Fibroblast of skin of abdomen (primary cell): Measurements from ENCODE around the gene USP53.
"Not testable (repeated sequence)": the region's sequence is repeated elsewhere in the genome, so short reads cannot be mapped to it uniquely, and the experiment has no call there.

Source experiments
- DNase-seq: peaks from one replicate; pipeline ENCODE4 v3.0.0-alpha.2; 2013

USP53 gene

GRCh38 chr4:119229908-119230687, 17.6 kb downstream of the USP53 start:
- no peak for DNase-seq

GRCh38 chr4:119231491-119231890, 19.0 kb downstream of the USP53 start:
- DNase-seq: no peak

DNA sequence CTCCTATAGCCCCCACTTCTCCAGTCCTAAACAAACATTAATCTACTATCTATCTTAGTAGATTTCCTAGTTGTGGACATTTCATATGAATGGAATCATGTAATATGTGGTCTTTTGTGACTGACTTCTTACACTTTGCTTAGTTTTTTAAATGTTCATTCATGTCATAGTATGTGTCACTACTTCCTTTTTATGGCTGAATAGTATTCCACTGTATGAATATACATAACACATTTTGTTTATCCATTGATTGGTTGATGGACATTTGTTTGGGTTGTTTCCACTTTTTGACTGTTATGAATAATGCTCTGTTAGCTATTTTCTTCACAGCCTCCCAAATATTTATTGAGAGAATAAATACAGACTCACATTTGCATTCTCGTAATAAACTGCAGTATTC, 19.8 kb downstream of the USP53 start:
- no peak for DNase-seq

- no peak for DNase-seq
Observed at GRCh38 chr4:119233191-119233590, 20.7 kb downstream of the USP53 start.

DNA sequence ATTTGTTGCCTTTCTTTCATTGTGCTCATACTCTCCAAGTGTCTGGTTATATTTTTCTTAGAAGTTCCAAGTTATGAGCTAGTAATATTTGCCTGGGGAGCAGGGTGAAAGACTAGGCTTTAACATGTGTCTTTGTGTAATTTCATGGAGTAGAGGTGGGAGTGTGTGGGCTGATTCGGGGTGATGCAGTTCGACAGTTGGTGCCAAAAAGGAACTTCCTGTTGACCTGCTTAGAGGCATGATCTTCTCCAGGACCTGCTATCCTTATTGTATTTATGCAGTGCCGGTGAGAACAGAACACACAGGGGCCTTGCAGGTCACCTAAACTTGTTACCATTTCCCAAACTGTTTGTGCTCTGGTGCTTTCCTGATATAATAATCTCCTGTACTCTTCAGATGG, 21.2 kb downstream of the USP53 start:
- DNase-seq: no peak

- DNase-seq: no peak
Observed at GRCh38 chr4:119237201-119237600, 24.7 kb downstream of the USP53 start.

DNA sequence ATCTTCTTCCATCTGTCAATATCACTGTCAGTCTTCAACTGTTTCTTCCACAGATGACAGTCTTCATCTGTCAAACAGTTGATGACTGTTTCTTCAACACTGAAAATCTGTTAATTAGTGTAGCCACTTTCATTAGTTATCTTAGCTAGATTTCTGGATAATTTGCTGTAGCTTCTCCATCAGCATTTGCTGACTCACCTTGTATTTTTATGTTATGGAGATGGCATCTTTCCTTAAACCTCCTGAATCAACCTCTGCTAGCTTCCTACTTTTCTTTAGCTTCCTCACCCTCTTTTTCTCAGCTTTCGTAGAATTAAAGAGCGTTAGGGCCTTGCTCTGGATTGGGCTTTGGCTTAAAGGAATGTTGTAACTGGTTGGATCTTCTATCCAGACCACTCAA, 25.1 kb downstream of the USP53 start:
- no peak for DNase-seq

- DNase-seq: no peak
Observed at GRCh38 chr4:119238068-119238722, 25.7 kb downstream of the USP53 start.

DNA sequence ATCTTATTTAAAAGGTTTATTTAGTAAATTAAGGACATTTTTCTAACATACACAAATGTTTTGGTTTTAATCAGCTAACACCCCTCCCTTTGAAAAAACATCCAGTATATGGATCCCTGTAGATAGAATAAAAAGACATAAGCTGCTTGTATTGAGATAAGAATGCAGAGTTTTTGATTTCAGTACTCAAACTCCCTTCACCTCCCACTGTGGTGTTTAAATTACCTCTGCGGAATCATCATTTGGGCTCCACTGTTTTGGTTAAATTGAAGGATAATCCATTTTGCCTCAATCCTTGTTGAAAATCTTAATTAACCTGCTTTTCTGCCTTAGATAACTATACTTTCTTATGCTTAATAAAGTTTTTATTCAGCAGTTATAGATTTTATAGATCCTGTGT, 27.6 kb downstream of the USP53 start:
- DNase-seq: no peak

DNA sequence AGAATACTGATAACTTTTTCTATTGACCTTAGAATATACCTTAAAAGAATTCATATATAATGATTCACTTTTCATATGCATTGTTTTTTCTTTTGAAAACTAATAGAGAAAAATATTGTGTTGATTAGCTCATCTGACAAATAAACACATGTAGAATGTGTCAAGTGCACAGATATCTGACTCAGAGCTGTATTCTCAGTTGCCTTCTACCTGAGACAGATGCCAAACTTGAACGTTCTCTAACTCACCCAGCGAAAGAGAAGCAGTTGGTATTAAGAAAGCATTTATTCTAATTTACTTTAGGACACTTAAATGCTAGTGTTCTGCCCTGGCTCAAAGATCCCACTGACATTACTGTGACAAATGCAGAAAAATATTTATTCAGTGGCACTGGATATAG, 28.1 kb downstream of the USP53 start:
- no peak for DNase-seq

DNA sequence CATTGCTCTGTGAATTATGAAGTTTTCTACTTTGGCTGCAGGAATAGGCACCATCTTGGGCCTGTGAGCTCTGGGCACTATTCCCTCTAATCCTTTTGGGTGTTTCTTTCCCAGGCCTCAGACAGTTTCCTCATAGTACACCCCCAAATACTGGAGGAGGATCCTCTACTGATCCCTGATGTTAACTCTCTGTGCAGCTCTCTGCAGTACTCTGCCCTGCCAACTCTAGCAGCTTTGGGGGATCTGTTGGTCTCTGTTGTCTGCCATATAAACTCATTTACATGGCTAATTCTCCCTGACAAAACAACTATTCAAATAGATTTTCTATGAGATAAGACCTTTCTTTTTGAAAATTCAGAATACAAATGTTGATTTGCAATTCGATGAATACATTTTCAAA, 29.9 kb downstream of the USP53 start:
- no peak for DNase-seq

DNA sequence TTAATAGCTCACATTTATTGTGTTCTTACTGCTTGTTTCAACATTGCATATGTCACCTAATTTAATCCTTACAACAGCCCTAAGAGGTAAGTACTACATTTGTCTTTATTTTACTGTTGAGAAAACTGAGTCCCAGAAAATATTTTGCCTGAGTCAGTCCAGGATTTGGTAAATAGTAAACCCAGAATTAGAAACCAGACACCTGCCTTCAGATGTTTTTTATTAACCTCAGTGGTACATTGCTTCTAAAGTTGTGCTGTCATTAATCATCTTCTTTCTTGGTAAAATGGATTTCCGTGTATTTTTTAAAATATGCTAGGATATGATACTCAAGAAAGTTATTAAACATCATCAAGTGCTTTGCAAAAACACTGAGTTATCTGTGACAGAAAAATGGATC, 31.4 kb downstream of the USP53 start:
- DNase-seq: no peak

- no peak for DNase-seq
Observed at GRCh38 chr4:119244344-119244743, 31.8 kb downstream of the USP53 start.

DNA sequence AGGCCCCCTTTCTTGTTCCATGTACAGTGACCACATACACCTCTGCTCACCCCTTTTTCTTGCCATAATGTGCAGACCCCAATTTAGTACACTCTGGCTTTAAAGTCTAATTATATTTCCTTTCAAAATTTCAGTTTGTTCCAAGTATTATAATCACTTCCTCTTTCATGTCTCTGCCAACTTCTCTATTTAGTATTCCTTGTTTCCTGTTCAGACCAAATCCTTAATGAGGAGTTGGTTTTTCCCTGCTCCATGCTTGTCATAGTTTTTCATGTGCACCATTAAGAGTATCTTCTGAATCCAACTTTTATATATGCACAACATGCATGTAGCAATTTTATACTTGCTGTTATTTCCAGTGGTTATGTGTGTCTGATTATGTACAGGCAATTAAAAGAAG, 32.3 kb downstream of the USP53 start:
- no peak for DNase-seq

DNA sequence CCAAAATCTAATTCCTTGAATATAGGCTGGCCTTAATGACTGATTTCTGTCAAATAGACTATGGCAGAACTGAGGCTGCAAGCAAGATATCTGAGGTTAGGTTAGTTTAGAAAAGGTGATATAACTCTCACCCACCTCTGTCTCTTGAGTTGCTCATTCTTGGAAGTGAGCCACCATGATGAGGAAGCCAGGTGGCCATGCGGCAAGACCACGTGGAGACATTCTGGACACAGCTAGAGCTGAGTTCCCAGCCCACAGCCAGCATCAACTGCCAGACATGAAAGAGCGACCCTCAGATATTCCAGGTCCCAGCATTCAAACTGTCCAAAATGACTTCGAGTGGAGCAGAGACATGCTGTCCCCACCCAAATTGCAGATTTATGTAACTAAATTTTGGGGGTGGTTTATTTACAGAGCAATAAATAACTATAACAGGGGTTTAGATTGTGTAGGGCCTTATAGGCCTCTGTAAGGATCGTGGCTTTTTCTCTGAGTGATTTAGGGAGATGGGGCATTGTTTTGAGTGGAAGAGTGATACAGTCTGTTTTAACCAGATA, 33.7 kb downstream of the USP53 start:
- DNase-seq: no peak

- DNase-seq: not testable (repeated sequence)
Observed at GRCh38 chr4:119251037-119251436, 38.5 kb downstream of the USP53 start.

GRCh38 chr4:119255223-119255622, 42.7 kb downstream of the USP53 start:
- DNase-seq: not testable (repeated sequence)

GRCh38 chr4:119260528-119260927, 48.0 kb downstream of the USP53 start:
- no peak for DNase-seq

GRCh38 chr4:119261986-119262385, 49.5 kb downstream of the USP53 start:
- no peak for DNase-seq

DNA sequence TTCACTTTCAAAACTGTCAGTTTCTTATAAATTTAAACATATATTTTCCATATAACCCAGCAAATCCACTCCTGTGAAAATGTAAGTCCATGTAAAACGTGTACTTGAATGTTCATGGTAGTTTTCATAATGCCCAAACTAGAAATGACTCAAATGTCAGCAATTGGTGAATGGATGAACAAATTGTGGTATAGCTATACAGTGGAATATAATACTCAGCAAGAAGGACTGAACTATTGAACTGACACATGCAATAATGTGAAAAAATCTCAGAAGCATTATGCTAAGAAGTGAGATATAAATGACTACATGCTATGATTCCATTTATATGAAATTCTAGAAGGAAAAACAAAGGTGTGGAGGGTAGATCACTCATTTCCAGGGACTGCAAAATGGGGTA, 52.2 kb downstream of the USP53 start:
- no peak for DNase-seq

GRCh38 chr4:119266153-119266552, 53.6 kb downstream of the USP53 start:
- DNase-seq: no peak

DNA sequence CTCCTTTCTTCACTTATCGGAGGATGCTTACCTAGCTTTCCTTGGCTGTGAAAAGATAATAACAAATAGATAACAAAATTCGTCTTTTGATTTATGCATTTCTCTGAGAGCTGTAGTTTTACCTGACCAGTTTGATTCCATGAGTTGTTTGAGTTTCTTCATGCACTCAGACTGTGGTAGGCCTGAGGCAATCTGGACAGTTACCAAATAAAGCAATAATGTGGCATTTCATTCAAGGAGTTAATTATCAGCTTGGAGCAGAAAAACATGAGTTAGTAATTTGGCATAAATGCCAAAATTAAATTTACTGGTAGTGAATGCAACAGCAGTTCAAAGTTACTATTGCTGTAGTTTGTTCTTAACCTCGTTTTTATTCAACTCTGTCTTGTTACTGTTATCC, 56.0 kb downstream of the USP53 start:
- DNase-seq: no peak

- DNase-seq: no peak
Observed at GRCh38 chr4:119271361-119272085, 59.0 kb downstream of the USP53 start.
